ENCODE results near the gene ZNF613.

DNA sequence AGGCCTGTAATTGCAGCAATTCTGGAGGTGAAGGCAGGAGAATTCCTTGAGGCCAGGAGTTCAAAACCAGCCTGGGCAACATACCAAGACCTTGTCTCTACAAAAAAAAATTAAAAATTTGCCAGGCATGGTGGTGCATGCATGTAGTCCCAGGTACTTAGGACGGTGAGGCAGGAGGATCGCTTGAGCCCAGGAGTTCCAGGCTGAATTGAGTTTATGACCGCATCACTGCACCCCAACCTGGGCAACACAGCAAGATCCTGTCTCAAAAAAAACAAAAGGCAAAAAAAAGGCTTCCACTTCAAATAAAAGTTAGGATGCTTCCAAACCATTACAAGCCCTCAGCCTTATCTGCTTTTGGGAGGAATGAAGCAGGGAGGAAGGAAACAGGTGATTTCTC is 44.8 kb upstream of the ZNF613 start:
- TF ChIP-seq, protein P1, sequence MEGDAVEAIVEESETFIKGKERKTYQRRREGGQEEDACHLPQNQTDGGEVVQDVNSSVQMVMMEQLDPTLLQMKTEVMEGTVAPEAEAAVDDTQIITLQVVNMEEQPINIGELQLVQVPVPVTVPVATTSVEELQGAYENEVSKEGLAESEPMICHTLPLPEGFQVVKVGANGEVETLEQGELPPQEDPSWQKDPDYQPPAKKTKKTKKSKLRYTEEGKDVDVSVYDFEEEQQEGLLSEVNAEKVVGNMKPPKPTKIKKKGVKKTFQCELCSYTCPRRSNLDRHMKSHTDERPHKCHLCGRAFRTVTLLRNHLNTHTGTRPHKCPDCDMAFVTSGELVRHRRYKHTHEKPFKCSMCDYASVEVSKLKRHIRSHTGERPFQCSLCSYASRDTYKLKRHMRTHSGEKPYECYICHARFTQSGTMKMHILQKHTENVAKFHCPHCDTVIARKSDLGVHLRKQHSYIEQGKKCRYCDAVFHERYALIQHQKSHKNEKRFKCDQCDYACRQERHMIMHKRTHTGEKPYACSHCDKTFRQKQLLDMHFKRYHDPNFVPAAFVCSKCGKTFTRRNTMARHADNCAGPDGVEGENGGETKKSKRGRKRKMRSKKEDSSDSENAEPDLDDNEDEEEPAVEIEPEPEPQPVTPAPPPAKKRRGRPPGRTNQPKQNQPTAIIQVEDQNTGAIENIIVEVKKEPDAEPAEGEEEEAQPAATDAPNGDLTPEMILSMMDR (IDR thresholded peaks at IDR 0.05): no peak
- no peak for TF ChIP-seq EP300 (IDR thresholded peaks at IDR 0.05)
- no peak for TF ChIP-seq POLR2AphosphoS5 (IDR thresholded peaks at IDR 0.05)
- no peak for TF ChIP-seq POLR2A (IDR thresholded peaks at IDR 0.05)

All from upper lobe of left lung (tissue), 4 donors.